GM12878 (cell line): ENCODE data around the gene GPR39. TPM values are rescaled to one million over a fixed set of nuclear protein-coding genes. Genes with fewer than 3 reads are reported as not detected.

Source experiments
- ATAC-seq: fragments of 200-7000 bp; cut with Tn5 transposase; 3 replicates; pipeline ENCODE4 v1.9.1; 2020; ENCODE audit warnings: mild to moderate bottlenecking, moderate library complexity
- BruUV-seq: library from RNA; stranded (reverse); fragments of 400-500 nt; replicated peaks from 2 replicates; lab custom pipeline; 2021; lab: Mats Ljungman, UMichigan
- CTCF ChIA-PET: fragments of 300-600 bp; sonication (Branson Sonifier 250); formaldehyde crosslinking; extraction: SDS; loops from one replicate; lab custom pipeline; 2021; ENCODE audit warnings: inconsistent platforms; lab: Yijun Ruan, JAX
- POLR2A ChIA-PET: fragments of 350-600 bp; formaldehyde crosslinking; extraction: SDS; loops from one replicate; lab custom pipeline; 2021; ENCODE audit warnings: inconsistent platforms; lab: Charles Lee
- RAD21 ChIA-PET: fragments of 300-600 bp; sonication (Branson Sonifier 250); formaldehyde crosslinking; loops from one replicate; lab custom pipeline; 2023; ENCODE audit warnings: antibody characterized with exemption; ENCODE audit not compliant: unreplicated experiment; lab: Charles Lee
- SMC1A ChIA-PET: fragments of 300-600 bp; sonication (Branson Sonifier 250); formaldehyde crosslinking; loops from one replicate; lab custom pipeline; 2023; ENCODE audit not compliant: unreplicated experiment, uncharacterized antibody; lab: Charles Lee
- DNase-seq: peaks from one replicate; pipeline ENCODE4 v3.0.0-alpha.2; 2011; ENCODE audit warnings: low read depth, low spot score
- FAIRE-seq: peaks from 3 replicates; lab custom pipeline; 2011; peaks lifted over from hg19 to GRCh38; lab: Jason Lieb, UNC
- H2AFZ ChIP-seq: 2 replicates; pipeline ENCODE4 v1.6.0; 2011; ENCODE audit warnings: low read depth, low read length, control low read depth; ENCODE audit not compliant: control insufficient read depth
- H3K27ac ChIP-seq: 2 replicates; pipeline ENCODE4 v1.5.1; 2011; ENCODE audit warnings: control low read depth; ENCODE audit not compliant: control insufficient read depth, insufficient read depth
- H3K27me3 ChIP-seq, 2 experiments: replicated peaks in 1 of 2; 2 replicates each; pipeline versions ENCODE4 v1.6.0 to v1.6.1; 2011; ENCODE audit warnings: low read length in 1 of 2; ENCODE audit not compliant: control insufficient read depth in 2 of 2, insufficient read depth in 2 of 2
- H3K36me3 ChIP-seq, 2 experiments: 2 replicates each; pipeline ENCODE4 v1.5.1; 2011; ENCODE audit warnings: low read length in 1 of 2; ENCODE audit not compliant: control insufficient read depth in 2 of 2, insufficient read depth in 2 of 2
- H3K4me1 ChIP-seq: 2 replicates; pipeline ENCODE4 v1.6.1; 2011; ENCODE audit warnings: mild to moderate bottlenecking, low read length, moderate library complexity, mixed read lengths; ENCODE audit not compliant: control insufficient read depth, insufficient read depth
- H3K4me2 ChIP-seq: 2 replicates; pipeline ENCODE4 v1.6.0; 2011; ENCODE audit warnings: control low read depth; ENCODE audit not compliant: control insufficient read depth, insufficient read depth
- H3K4me3 ChIP-seq: fragments of 200-600 bp; sonication (generic); 2 replicates; pipeline ENCODE4 v1.5.1; 2016
- H3K79me2 ChIP-seq: 2 replicates; pipeline ENCODE4 v1.6.0; 2011; ENCODE audit warnings: low read length; ENCODE audit not compliant: control insufficient read depth, insufficient read depth
- H3K9ac ChIP-seq: 2 replicates; pipeline ENCODE4 v1.8.0; 2011; ENCODE audit warnings: low read length, control low read depth, mixed read lengths; ENCODE audit not compliant: control insufficient read depth, insufficient read depth
- H3K9me3 ChIP-seq: replicated peaks from 3 replicates; pipeline ENCODE4 v1.5.1; 2011; ENCODE audit warnings: mild to moderate bottlenecking, low read length; ENCODE audit not compliant: control insufficient read depth, insufficient read depth
- H4K20me1 ChIP-seq: 2 replicates; pipeline ENCODE4 v1.6.0; 2011; ENCODE audit not compliant: control insufficient read depth, insufficient read depth
- CREB1 ChIP-seq: IDR thresholded peaks from 2 replicates; pipeline ENCODE4 v1.6.1; 2012; ENCODE audit warnings: low read depth, mild to moderate bottlenecking, inconsistent platforms
- EED ChIP-seq: sonication (generic); IDR thresholded peaks from 2 replicates; pipeline ENCODE4 v1.6.1; 2016; ENCODE audit warnings: antibody characterized with exemption, low read depth
- EGR1 ChIP-seq, 2 experiments: IDR thresholded peaks; 1 replicate in 1 of 2; 2 replicates in 1 of 2; pipeline ENCODE4 v1.6.1; 2011 to 2012; ENCODE audit warnings: low read depth in 2 of 2, low read length in 2 of 2, borderline replicate concordance in 1 of 2, mild to moderate bottlenecking in 1 of 2, moderate library complexity in 1 of 2
- EP300 ChIP-seq, 2 experiments: fragments of 150-350 bp in 1 of 2; IDR thresholded peaks; 2 replicates each; pipeline ENCODE4 v1.6.1; 2011 to 2012; ENCODE audit warnings: low read depth in 2 of 2, low read length in 2 of 2, borderline replicate concordance in 1 of 2, improper control_type of control experiment in 1 of 2, inconsistent platforms in 1 of 2; ENCODE audit not compliant: control insufficient read depth in 1 of 2
- IRF5 ChIP-seq: fragments of 450-650 bp; IDR thresholded peaks from 2 replicates; pipeline ENCODE4 v1.6.1; 2017; ENCODE audit warnings: borderline replicate concordance
- MYB ChIP-seq: fragments of 150-350 bp; IDR thresholded peaks from 2 replicates; pipeline ENCODE4 v1.6.1; 2014; ENCODE audit warnings: mild to moderate bottlenecking, low read depth, low read length, borderline replicate concordance
- MYC ChIP-seq: IDR thresholded peaks from 2 replicates; pipeline ENCODE4 v1.6.1; 2011; ENCODE audit warnings: mild to moderate bottlenecking, low read length, moderate library complexity, inconsistent platforms; ENCODE audit not compliant: insufficient read depth, insufficient replicate concordance, insufficient read length, severe bottlenecking
- NFYA ChIP-seq: IDR thresholded peaks from 2 replicates; pipeline ENCODE4 v1.6.1; 2011; ENCODE audit warnings: low read depth, mild to moderate bottlenecking, low read length, improper control_type of control experiment, borderline replicate concordance
- NR2C1 ChIP-seq: fragments of 450-650 bp; IDR thresholded peaks from 2 replicates; pipeline ENCODE4 v1.6.1; 2017; ENCODE audit warnings: antibody characterized with exemption, mild to moderate bottlenecking, moderate library complexity
- RB1 ChIP-seq: fragments of 450-650 bp; formaldehyde crosslinking; IDR thresholded peaks from 2 replicates; pipeline ENCODE4 v1.6.1; 2017; ENCODE audit warnings: mild to moderate bottlenecking, borderline replicate concordance
- RELB ChIP-seq: fragments of 450-650 bp; IDR thresholded peaks from 2 replicates; pipeline ENCODE4 v1.6.1; 2017; ENCODE audit warnings: low read depth, mild to moderate bottlenecking, moderate library complexity
- TCF7 ChIP-seq: IDR thresholded peaks from 2 replicates; pipeline ENCODE4 v1.6.1; 2014; ENCODE audit warnings: antibody characterized with exemption, borderline replicate concordance
- in situ Hi-C: fragments of 300-500 bp; cut with MboI; formaldehyde crosslinking; loops from 9 replicates; pipeline ENCODE4 v1.14.3; 2018; ENCODE audit warnings: mixed read lengths
- intact Hi-C: fragments of 100-400 bp; cut with micrococcal nuclease; formaldehyde crosslinking; loops from one replicate; pipeline ENCODE4 v1.14.2; 2022; ENCODE audit not compliant: unreplicated experiment
- polyA plus RNA-seq, 11 experiments: library from polyadenylated mRNA; depleted of rRNA in 4 of 11; unstranded in 6 of 11; stranded (reverse) in 5 of 11; fragments of >200 nt; fragmentation: Nextera tagmentation in 4 of 11; fragmentation: Illumina TruSeq in 1 of 11; extraction: Ambion mirVana in 4 of 11; extraction: Trizol in 1 of 11; gene quantifications; 1 replicate in 1 of 11; 2 replicates in 10 of 11; pipeline versions ENCODE4 v1.2.1 to v1.2.3, GENCODE V29; 2011 to 2016; ENCODE audit warnings: inconsistent platforms in 2 of 11, missing spikeins in 2 of 11, low read depth in 1 of 11
- total RNA-seq, 4 experiments: library from RNA; depleted of rRNA in 3 of 4; stranded (reverse); fragments of >200 nt in 3 of 4; fragmentation: Illumina TruSeq in 1 of 4; extraction: Trizol in 1 of 4; gene quantifications; 2 replicates each; pipeline versions ENCODE4 v1.2.1 to v1.2.3, GENCODE V29; 2013 to 2021

GPR39 gene
- total and polyA plus RNA-seq, 10 of the 15 experiments (the other 5 are each of a cell fraction or from before 2014, with no cell fraction given): 0.05 to 0.23 TPM; not detected in 8

- ChIA-PET CTCF (no interaction called here), SMC1A (no interaction called here), POLR2A (no interaction called here)
- Histone ChIP-seq H3K4me1 (no peaks in the 10 kb centered on the region), H4K20me1 (no peaks in the 10 kb centered on the region), H3K4me2 (no peak overlapping the region), H3K79me2 (no peaks in the 10 kb centered on the region), H3K27me3 (no peaks in the 10 kb centered on the region), H2AFZ (no peak overlapping the region), H3K4me3 (no peak overlapping the region), H3K9me3 (no peaks in the 10 kb centered on the region)
- ATAC-seq (no peak), DNase-seq (no peak), FAIRE-seq (no peak)
- intact Hi-C loops: no loop called here
- TF ChIP-seq EED (no peak), CREB1 (no peak), NFYA (no peak), MYC (no peak), EGR1 (IDR thresholded peaks at IDR 0.05; ENCODE audit: borderline replicate concordance in 1 of 2, low read depth in 2 of 2, low read length in 2 of 2) (no peak), NR2C1 (no peak), RELB (no peak), MYB (no peak), TCF7 (no peak), RB1 (no peak), EP300 (IDR thresholded peaks at IDR 0.05; ENCODE audit: borderline replicate concordance in 1 of 2, control insufficient read depth in 1 of 2, low read depth in 2 of 2, low read length in 2 of 2) (no peak), IRF5 (no peak)
- TF ChIP-seq, all 136 proteins: peak for 0
- RAD21 ChIA-PET: no interaction called here
- Histone ChIP-seq H3K36me3 (no peaks in the 10 kb centered on the region), H3K27ac (no peak overlapping the region), H3K9ac (no peak overlapping the region)
- no TSS peak for BruUV-seq
- in situ Hi-C loops: no loop called here
Measured at GRCh38 chr2:132430895-132431294, 14.3 kb downstream of the GPR39 start.
